Natural killer cell (primary cell): ENCODE measurements around the gene RNASE1. TPM values are rescaled to one million over a fixed set of nuclear protein-coding genes. Genes with fewer than 3 reads are reported as not detected.

Experiments
- ATAC-seq, 3 donors: fragments of 150-1000 bp in 2 of 3; fragments of 200-7000 bp in 1 of 3; cut with Tn5 transposase; 1 replicate in 1 of 3; 2 replicates in 2 of 3; pipeline ENCODE4 v1.10.0; 2021; ENCODE audit warnings: mild to moderate bottlenecking in 2 of 3, moderate library complexity in 2 of 3
- DNase-seq, 2 donors: peaks; one replicate each; pipeline versions ENCODE4 v3.0.0 to v3.0.0-alpha.2; 2013 to 2021; ENCODE audit warnings: mixed read lengths in 1 of 2
- H3K27ac ChIP-seq: one replicate; pipeline ENCODE4 v1.5.1; 2013; ENCODE audit warnings: mild to moderate bottlenecking, low read length
- H3K27me3 ChIP-seq: one replicate; pipeline ENCODE4 v1.6.1; 2013; ENCODE audit warnings: low read length; ENCODE audit not compliant: control insufficient read depth, insufficient read depth
- H3K36me3 ChIP-seq: one replicate; pipeline ENCODE4 v1.6.1; 2013; ENCODE audit warnings: low read length; ENCODE audit not compliant: control insufficient read depth, insufficient read depth
- H3K4me1 ChIP-seq: one replicate; pipeline ENCODE4 v1.6.1; 2013; ENCODE audit warnings: low read length; ENCODE audit not compliant: control insufficient read depth, insufficient read depth
- H3K4me3 ChIP-seq: one replicate; pipeline ENCODE4 v1.5.1; 2013; ENCODE audit warnings: low read length
- H3K9me3 ChIP-seq: one replicate; pipeline ENCODE4 v1.6.1; 2013; ENCODE audit warnings: low read length; ENCODE audit not compliant: control insufficient read depth, insufficient read depth
- H3K27ac Mint-ChIP-seq, 2 donors: one replicate each; pipeline ENCODE4 v1.8.0; 2022; ENCODE audit warnings: mild to moderate bottlenecking in 2 of 2, mixed read lengths in 2 of 2, moderate library complexity in 1 of 2
- H3K27me3 Mint-ChIP-seq, 2 donors: one replicate each; pipeline ENCODE4 v1.8.0; 2022; ENCODE audit warnings: low read depth in 2 of 2, mixed read lengths in 2 of 2
- H3K36me3 Mint-ChIP-seq: one replicate; pipeline ENCODE4 v1.8.0; 2022; ENCODE audit warnings: mixed read lengths
- H3K4me1 Mint-ChIP-seq, 2 donors: one replicate each; pipeline ENCODE4 v1.8.0; 2022; ENCODE audit warnings: mixed read lengths in 2 of 2
- H3K4me3 Mint-ChIP-seq: one replicate; pipeline ENCODE4 v1.8.0; 2022; ENCODE audit warnings: mild to moderate bottlenecking, moderate library complexity, mixed read lengths
- H3K9me3 Mint-ChIP-seq, 2 donors: one replicate each; pipeline ENCODE4 v1.8.0; 2022; ENCODE audit warnings: mixed read lengths in 2 of 2
- WGBS: methylation state at CpG from one replicate; pipeline ENCODE4 v1.1.7; 2013; ENCODE audit warnings: missing lambda C conversion rate; ENCODE audit not compliant: insufficient coverage; 5-methylcytosine and 5-hydroxymethylcytosine counted together
- intact Hi-C: fragments of 100-400 bp; cut with micrococcal nuclease; formaldehyde crosslinking; loops from one replicate; pipeline ENCODE4 v1.14.2; 2022
- total RNA-seq, 4 donors: library from RNA; stranded (reverse); fragments of 120-200 nt in 1 of 4; gene quantifications; one replicate each; pipeline versions ENCODE4 v1.2.3 to v1.2.4, GENCODE V29; 2013 to 2022
- TF ChIP-seq, protein P1 (sequence below): fragments of 200-600 bp; IDR thresholded peaks from one replicate; pipeline ENCODE4 v1.8.0; 2022; ENCODE audit warnings: antibody characterized with exemption

Gene RNASE1
- total RNA-seq, 3 donors from 2014 or later (not counting 1 experiment from before 2014, with no cell fraction given): not detected

DNA sequence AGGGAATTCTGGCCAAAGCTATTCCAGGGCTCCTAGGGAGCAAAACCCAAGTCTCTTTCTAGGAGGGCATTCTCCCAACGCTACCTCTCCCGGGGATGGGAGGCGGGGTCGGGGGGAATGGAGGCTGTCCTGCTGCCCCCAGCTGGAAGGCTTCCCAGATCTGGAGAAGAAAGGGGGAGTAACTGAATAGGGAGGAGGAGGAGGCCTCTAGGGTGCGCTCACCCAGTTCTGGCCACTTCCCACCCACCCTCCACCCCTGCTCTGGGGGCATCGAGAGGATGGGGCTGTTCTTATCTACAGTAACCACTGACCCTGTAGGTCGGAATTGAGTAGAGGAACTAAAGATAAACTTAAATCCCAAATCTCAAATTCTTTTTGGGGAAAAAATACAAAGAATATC lies 579 bp upstream of the RNASE1 start:
- intact Hi-C loops: no loop called here
- TF ChIP-seq, protein P1, sequence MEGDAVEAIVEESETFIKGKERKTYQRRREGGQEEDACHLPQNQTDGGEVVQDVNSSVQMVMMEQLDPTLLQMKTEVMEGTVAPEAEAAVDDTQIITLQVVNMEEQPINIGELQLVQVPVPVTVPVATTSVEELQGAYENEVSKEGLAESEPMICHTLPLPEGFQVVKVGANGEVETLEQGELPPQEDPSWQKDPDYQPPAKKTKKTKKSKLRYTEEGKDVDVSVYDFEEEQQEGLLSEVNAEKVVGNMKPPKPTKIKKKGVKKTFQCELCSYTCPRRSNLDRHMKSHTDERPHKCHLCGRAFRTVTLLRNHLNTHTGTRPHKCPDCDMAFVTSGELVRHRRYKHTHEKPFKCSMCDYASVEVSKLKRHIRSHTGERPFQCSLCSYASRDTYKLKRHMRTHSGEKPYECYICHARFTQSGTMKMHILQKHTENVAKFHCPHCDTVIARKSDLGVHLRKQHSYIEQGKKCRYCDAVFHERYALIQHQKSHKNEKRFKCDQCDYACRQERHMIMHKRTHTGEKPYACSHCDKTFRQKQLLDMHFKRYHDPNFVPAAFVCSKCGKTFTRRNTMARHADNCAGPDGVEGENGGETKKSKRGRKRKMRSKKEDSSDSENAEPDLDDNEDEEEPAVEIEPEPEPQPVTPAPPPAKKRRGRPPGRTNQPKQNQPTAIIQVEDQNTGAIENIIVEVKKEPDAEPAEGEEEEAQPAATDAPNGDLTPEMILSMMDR: no peak
- ATAC-seq: no peak
- H3K36me3 ChIP-seq: no peaks in the 10 kb centered on the region
- Mint-ChIP-seq H3K4me1 (peaks cover 24 to 30% of the 10 kb centered on the region in 2 donors), H3K36me3 (no peaks in the 10 kb centered on the region), H3K4me3 (no peak overlapping the region), H3K9me3 (no peaks in the 10 kb centered on the region), H3K27me3 (peaks cover 0 to 2% of the 10 kb centered on the region in 2 donors), H3K27ac (no peak overlapping the region)
- H3K27ac ChIP-seq: no peak overlapping the region
- H3K4me3 ChIP-seq: no peak overlapping the region
- H3K9me3 ChIP-seq: no peaks in the 10 kb centered on the region
- DNase-seq: no peak
- WGBS: 94% methylated on average over 4 of the region's 7 CpGs
- peaks cover 30% of the 10 kb centered on the region for H3K4me1 ChIP-seq
- no peaks in the 10 kb centered on the region for H3K27me3 ChIP-seq

DNA sequence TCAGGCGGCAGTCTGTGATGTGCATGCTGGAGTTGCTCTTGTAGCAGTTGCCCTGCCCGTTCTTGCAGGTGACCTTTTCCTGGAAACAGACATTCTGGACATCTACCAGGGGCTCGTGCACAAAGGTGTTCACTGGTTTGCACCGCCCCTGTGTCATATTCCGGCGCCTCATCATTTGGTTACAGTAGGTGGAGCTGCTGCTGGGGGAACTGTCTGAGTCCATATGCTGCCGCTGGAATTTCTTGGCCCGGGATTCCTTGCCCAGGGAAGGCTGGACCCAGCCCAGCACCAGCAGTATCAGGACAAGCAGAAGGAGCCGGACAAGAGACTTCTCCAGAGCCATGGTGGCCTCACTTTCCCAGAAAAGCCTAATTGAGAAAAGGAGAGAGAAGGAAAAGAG lies 918 bp downstream of the RNASE1 start:
- TF ChIP-seq, protein P1: no peak
- Mint-ChIP-seq H3K27me3 (peaks cover 0 to 2% of the 10 kb centered on the region in 2 donors), H3K36me3 (no peaks in the 10 kb centered on the region), H3K4me1 (peaks cover 24 to 30% of the 10 kb centered on the region in 2 donors), H3K4me3 (no peak overlapping the region), H3K27ac (no peak overlapping the region), H3K9me3 (no peaks in the 10 kb centered on the region)
- no peak overlapping the region for H3K27ac ChIP-seq
- no peak overlapping the region for H3K4me3 ChIP-seq
- H3K27me3 ChIP-seq: no peaks in the 10 kb centered on the region
- WGBS: 90% methylated on average over 9 of the region's 9 CpGs
- intact Hi-C loops: no loop called here
- no peaks in the 10 kb centered on the region for H3K36me3 ChIP-seq
- peaks cover 30% of the 10 kb centered on the region for H3K4me1 ChIP-seq
- no peak for DNase-seq
- no peaks in the 10 kb centered on the region for H3K9me3 ChIP-seq
- ATAC-seq: no peak

DNA sequence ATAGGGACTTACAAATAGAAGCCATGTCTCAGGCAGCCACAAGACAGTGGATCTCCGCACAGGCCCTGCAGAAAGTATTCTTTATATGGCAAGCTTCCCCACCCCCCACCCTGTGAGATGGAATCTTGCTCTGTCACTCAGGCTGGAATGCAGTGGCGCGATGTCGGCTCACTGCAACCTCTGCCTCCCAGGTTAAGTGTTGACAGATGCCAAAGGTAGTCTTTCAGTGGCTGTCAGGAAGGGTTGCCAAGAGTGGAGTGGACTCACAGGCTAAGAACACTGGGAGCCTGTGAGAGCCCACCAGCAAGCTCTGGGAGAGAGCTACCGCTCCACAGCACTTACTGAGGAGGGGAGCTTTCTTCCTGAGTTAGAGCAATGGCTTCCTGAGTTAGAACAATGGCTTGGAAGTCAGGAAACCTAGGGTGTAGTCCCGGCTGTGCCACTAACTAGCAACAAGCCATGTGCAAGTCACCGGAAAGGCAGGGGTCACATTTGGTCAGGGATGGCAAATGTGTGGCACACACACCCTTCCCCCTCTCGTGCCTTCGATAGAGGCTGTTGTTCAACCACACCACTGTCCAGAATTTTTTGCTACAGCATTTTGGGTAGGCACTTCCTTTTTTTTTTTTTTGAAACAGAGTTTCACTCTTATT lies 2.6 kb downstream of the RNASE1 start:
- Mint-ChIP-seq H3K9me3 (no peaks in the 10 kb centered on the region), H3K27me3 (no peaks in the 10 kb centered on the region), H3K27ac (peak overlapping the region; percentile 72 to 81), H3K4me3 (peak overlapping the region; percentile 4), H3K4me1 (peaks cover 24 to 30% of the 10 kb centered on the region in 2 donors), H3K36me3 (no peaks in the 10 kb centered on the region)
- TF ChIP-seq, protein P1: no peak
- DNase-seq: no peak
- no peaks in the 10 kb centered on the region for H3K9me3 ChIP-seq
- peaks cover 30% of the 10 kb centered on the region for H3K4me1 ChIP-seq
- no peaks in the 10 kb centered on the region for H3K36me3 ChIP-seq
- ATAC-seq: peak; percentile 29 to 52 (median 44)
- intact Hi-C loops: no loop called here
- H3K4me3 ChIP-seq: no peak overlapping the region
- 36% methylated on average over 9 of the region's 9 CpGs for WGBS
- no peaks in the 10 kb centered on the region for H3K27me3 ChIP-seq
- peak overlapping the region; percentile 16 for H3K27ac ChIP-seq

DNA sequence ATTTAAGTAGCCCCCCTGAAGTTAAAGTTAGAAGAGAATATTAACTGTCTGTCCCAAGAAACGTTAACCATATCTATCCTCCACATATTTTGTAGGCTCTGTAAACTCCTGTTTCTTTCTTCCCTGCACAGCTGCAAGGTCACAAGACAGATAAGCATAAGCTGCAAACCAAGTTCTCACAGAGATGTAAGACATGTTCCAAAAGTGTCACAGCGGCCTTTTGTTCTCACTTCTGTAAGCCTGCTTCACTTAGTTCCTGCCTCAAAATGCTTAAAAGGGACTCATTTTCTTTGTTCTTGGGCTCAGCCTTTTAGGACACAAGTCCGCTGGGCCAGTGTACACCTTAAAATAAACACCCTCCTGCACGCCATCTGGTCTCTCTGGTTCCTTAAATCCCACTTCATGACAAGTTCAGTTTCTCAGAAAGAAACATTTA lies 3.2 kb downstream of the RNASE1 start:
- intact Hi-C loops: no loop called here
- TF ChIP-seq, protein P1: no peak
- H3K9me3 ChIP-seq: no peaks in the 10 kb centered on the region
- Mint-ChIP-seq H3K4me3 (no peak overlapping the region), H3K4me1 (peaks cover 24 to 30% of the 10 kb centered on the region in 2 donors), H3K9me3 (no peaks in the 10 kb centered on the region), H3K27ac (peak overlapping the region; percentile 72 to 81), H3K27me3 (no peaks in the 10 kb centered on the region), H3K36me3 (no peaks in the 10 kb centered on the region)
- peak overlapping the region; percentile 16 for H3K27ac ChIP-seq
- peaks cover 30% of the 10 kb centered on the region for H3K4me1 ChIP-seq
- no peak overlapping the region for H3K4me3 ChIP-seq
- DNase-seq (no peak), ATAC-seq (peak in 1 of 3 donors; percentile 26)
- no peaks in the 10 kb centered on the region for H3K27me3 ChIP-seq
- no peaks in the 10 kb centered on the region for H3K36me3 ChIP-seq
- 38% methylated on average over 4 of the region's 4 CpGs for WGBS
